Type B pancreatic cell (in vitro differentiated cells): ENCODE measurements around the gene ACAA1. TPM values are rescaled to one million over a fixed set of nuclear protein-coding genes. Genes with fewer than 3 reads are reported as not detected.

Experiments used
- DNase-seq: peaks from one replicate; pipeline ENCODE4 v3.0.0; 2021; ENCODE audit warnings: mixed read lengths; ENCODE audit not compliant: unreplicated experiment; ENCODE audit errors: extremely low spot score
- H3K27ac Mint-ChIP-seq: 2 replicates; pipeline ENCODE4 v1.8.0; 2021; ENCODE audit warnings: mild to moderate bottlenecking, mixed read lengths
- H3K27me3 Mint-ChIP-seq: 2 replicates; pipeline ENCODE4 v1.8.0; 2021; ENCODE audit warnings: mixed read lengths
- H3K36me3 Mint-ChIP-seq: 2 replicates; pipeline ENCODE4 v1.8.0; 2021; ENCODE audit warnings: mixed read lengths
- H3K4me1 Mint-ChIP-seq: one replicate; pipeline ENCODE4 v1.8.0; 2021; ENCODE audit warnings: mixed read lengths; ENCODE audit not compliant: unreplicated experiment
- H3K4me3 Mint-ChIP-seq: 2 replicates; pipeline ENCODE4 v1.8.0; 2021; ENCODE audit warnings: mild to moderate bottlenecking, mixed read lengths
- H3K9me3 Mint-ChIP-seq: 2 replicates; pipeline ENCODE4 v1.8.0; 2021; ENCODE audit warnings: mixed read lengths
- CTCF ChIP-seq: fragments of 200-600 bp; sonication (generic); conservative IDR thresholded peaks from 2 replicates; pipeline ENCODE4 v1.5.0; 2021; ENCODE audit warnings: antibody characterized with exemption, mild to moderate bottlenecking
- total RNA-seq: library from RNA; stranded (reverse); gene quantifications from 2 replicates; pipeline ENCODE4 v1.2.1, GENCODE V29; 2021; ENCODE audit warnings: low replicate concordance

Gene ACAA1
- total RNA-seq, 1 donor from 2014 or later: 81.2 TPM

- H3K27me3 Mint-ChIP-seq: no peaks in the 10 kb centered on the region
- H3K4me1 Mint-ChIP-seq: no peaks in the 10 kb centered on the region
- H3K36me3 Mint-ChIP-seq: no peaks in the 10 kb centered on the region
- H3K4me3 Mint-ChIP-seq: no peak overlapping the region
- TF ChIP-seq CTCF: no peak
- DNase-seq: no peak
- H3K9me3 Mint-ChIP-seq: no peaks in the 10 kb centered on the region
- no peak overlapping the region for H3K27ac Mint-ChIP-seq
Measured at GRCh38 chr3:38109580-38110313, 27.2 kb downstream of the ACAA1 start.

- TF ChIP-seq CTCF: no peak
- no peaks in the 10 kb centered on the region for H3K36me3 Mint-ChIP-seq
- H3K4me1 Mint-ChIP-seq: no peaks in the 10 kb centered on the region
- no peaks in the 10 kb centered on the region for H3K27me3 Mint-ChIP-seq
- no peak overlapping the region for H3K27ac Mint-ChIP-seq
- no peak for DNase-seq
- no peaks in the 10 kb centered on the region for H3K9me3 Mint-ChIP-seq
- no peak overlapping the region for H3K4me3 Mint-ChIP-seq
Measured at GRCh38 chr3:38108649-38109579, 28.0 kb downstream of the ACAA1 start.

- no peak for TF ChIP-seq CTCF
- no peaks in the 10 kb centered on the region for H3K36me3 Mint-ChIP-seq
- no peak overlapping the region for H3K4me3 Mint-ChIP-seq
- DNase-seq: no peak
- no peaks in the 10 kb centered on the region for H3K9me3 Mint-ChIP-seq
- no peak overlapping the region for H3K27ac Mint-ChIP-seq
- no peaks in the 10 kb centered on the region for H3K4me1 Mint-ChIP-seq
- no peaks in the 10 kb centered on the region for H3K27me3 Mint-ChIP-seq
Measured at GRCh38 chr3:38107911-38108648, 28.8 kb downstream of the ACAA1 start.

- H3K4me3 Mint-ChIP-seq: no peak overlapping the region
- TF ChIP-seq CTCF: no peak
- H3K9me3 Mint-ChIP-seq: no peaks in the 10 kb centered on the region
- H3K36me3 Mint-ChIP-seq: no peaks in the 10 kb centered on the region
- no peak for DNase-seq
- no peaks in the 10 kb centered on the region for H3K27me3 Mint-ChIP-seq
- H3K4me1 Mint-ChIP-seq: peaks cover 6% of the 10 kb centered on the region
- H3K27ac Mint-ChIP-seq: no peak overlapping the region
Measured at GRCh38 chr3:38105525-38105924, 31.4 kb downstream of the ACAA1 start.

- Mint-ChIP-seq H3K4me3 (no peak overlapping the region), H3K27ac (no peak overlapping the region), H3K4me1 (peaks cover 10% of the 10 kb centered on the region), H3K36me3 (no peaks in the 10 kb centered on the region), H3K9me3 (no peaks in the 10 kb centered on the region), H3K27me3 (peaks cover 13% of the 10 kb centered on the region)
- no peak for DNase-seq
- TF ChIP-seq CTCF: no peak
Measured at GRCh38 chr3:38102444-38102814, 34.5 kb downstream of the ACAA1 start.
